ENCODE results near the gene KRTAP5-8.
"Not testable (repeated sequence)": the region's sequence is repeated elsewhere in the genome, so short reads cannot be mapped to it uniquely, and the experiment has no call there.

KRTAP5-8 gene, protein sequence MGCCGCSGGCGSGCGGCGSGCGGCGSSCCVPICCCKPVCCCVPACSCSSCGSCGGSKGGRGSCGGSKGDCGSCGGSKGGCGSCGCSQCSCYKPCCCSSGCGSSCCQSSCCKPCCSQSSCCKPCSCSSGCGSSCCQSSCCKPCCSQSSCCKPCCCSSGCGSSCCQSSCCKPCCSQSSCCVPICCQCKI

DNA sequence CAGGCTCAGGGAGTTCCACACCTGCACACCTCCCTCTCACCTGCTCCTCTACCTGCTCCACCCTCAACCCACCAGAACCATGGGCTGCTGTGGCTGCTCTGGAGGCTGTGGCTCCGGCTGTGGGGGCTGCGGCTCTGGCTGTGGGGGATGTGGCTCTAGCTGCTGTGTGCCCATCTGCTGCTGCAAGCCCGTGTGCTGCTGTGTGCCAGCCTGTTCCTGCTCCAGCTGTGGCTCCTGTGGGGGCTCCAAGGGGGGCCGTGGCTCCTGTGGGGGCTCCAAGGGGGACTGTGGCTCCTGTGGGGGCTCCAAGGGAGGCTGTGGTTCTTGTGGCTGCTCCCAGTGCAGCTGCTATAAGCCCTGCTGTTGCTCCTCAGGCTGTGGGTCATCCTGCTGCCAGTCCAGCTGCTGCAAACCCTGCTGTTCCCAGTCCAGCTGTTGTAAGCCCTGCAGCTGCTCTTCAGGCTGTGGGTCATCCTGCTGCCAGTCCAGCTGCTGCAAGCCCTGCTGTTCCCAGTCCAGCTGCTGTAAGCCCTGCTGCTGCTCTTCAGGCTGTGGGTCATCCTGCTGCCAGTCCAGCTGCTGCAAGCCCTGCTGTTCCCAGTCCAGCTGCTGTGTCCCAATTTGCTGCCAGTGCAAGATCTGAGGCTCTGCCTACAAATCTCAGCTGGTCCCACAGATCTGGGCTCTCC, at the start of gene KRTAP5-8:
TSS of gene KRTAP5-8 (plus strand) at position 49 of the 689 bp plus-strand sequence. CDS start at position 80, 31 bp downstream.
- DNase-seq, result not testable (repeated sequence)

GRCh38 chr11:71488681-71489270, 49.0 kb upstream of the KRTAP5-8 start:
- DNase-seq, result no peak

DNA sequence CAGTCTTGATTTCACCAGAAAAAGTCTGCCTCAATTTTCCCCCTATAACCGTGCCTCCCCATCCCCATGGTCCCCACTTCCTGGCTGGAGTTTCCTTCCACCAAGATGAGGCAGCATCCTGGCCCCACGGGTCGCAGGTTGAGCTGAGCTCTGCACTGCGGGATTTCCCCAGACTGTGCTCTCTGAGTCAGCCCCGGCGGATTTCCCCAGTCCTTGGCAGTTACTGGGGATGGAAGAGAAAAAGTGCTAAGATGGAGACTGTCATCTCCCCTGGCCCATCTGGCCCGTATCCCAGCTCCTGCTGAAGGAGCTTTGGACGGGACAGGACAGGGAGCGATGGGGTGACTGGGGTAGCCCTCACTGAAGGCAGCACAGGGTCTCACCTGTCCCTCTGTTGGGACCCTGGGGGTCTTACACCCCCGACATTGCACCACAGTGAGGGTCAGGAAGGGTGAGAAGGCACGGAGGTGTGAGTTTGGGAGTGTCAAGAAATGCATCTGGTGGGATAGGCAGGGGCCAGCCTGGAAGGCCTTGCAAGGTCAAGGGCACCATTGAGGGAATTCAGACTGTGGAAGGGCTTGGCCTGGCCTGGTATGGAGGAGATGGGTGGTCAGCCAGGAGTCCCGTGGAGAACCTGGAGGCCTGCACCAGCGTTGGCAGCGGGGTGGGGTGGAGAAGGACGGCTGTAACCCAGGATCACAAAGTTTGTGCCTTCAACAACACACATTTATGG, 48.3 kb upstream of the KRTAP5-8 start:
- DNase-seq, result no peak

- DNase-seq, result no peak
Measured at GRCh38 chr11:71490044-71490730, 47.6 kb upstream of the KRTAP5-8 start.

GRCh38 chr11:71490731-71491390, 47.0 kb upstream of the KRTAP5-8 start:
- no peak for DNase-seq

GRCh38 chr11:71491531-71491930, 46.3 kb upstream of the KRTAP5-8 start:
- DNase-seq, result no peak

DNA sequence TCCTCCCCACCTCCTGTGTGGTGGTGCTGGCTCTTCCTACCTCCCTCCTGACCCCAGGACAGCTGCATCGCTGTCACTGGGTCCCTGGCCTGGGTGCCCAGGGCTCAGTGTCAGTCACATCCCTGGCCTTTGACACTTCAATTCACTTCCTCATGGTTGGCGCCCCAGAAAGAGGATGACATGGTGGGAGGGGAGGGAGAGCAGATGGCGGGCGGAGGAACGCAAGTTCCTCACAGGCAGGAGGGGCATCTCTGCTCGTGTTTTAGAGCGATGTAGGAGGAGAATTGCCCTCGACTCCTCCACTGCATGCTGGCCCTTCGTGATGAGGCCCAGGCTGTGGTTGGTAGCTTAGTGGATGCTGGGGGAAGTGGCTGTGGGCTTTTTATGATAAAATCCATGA, 45.9 kb upstream of the KRTAP5-8 start:
- no peak for DNase-seq

DNA sequence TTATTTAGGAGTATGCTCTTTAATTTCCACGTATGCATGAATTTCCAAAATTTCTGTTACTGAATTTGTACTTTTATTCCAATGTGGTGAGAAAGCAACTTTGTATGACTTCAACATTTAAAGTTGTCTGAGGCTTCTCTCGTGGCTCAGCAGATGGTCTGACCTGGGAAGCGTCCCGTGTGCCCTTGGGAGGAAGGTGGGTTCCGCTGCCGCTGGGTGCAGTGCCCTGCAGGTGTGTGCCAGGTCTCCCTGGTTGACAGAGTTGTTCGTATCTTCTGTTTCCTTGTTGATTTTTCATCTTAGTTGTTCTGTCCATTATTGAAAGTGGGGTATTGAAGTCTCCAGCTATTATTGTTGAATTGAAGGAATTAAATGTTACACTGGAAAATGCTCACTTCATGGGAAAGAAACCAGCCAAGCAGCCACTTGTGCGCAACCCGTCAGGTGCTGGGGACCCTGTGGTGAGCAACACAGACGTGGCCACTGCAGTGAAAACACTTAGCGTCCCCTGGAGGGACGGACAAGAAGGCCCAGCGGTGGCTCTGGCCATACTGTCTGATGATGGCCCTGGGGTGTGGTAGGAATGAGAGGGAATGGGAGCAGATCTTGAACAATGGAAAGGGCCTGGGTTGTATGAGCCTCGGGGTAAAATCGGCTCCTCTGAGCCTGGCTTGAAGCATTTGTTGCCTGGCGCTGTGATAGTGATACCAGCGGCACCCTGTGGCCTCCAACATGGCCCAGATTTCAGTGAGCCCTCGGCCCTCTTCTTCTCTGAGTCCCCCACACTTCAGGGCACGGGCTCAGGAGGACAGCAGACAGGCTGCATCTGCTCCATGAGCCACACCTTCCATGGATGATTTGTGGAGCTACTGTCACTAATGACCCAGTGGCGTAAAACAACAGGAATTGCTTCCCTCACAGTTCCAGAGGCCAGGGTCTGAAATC, 42.3 kb upstream of the KRTAP5-8 start:
- no peak for DNase-seq

- DNase-seq, result no peak
Measured at GRCh38 chr11:71496421-71496820, 41.4 kb upstream of the KRTAP5-8 start.

DNA sequence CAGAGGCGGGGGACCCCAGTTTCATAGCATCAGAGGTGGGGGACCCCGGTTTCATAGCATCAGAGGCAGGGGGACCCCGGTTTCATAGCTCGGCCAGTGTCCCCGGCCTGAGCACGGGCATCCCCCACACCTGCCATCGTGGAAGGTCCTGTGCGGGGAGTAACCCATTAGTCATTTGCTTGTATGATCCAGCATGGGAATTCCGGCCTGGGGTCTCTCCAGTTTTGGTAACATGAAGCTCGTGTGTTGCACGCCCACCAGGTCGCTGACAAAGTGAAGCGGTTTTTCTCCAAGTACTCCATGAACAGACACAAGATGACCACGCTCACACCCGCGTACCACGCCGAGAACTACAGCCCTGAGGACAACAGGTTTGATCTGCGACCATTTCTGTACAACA, 39.7 kb upstream of the KRTAP5-8 start:
- DNase-seq, result no peak

GRCh38 chr11:71499125-71499524, 38.7 kb upstream of the KRTAP5-8 start:
- DNase-seq, result no peak

DNA sequence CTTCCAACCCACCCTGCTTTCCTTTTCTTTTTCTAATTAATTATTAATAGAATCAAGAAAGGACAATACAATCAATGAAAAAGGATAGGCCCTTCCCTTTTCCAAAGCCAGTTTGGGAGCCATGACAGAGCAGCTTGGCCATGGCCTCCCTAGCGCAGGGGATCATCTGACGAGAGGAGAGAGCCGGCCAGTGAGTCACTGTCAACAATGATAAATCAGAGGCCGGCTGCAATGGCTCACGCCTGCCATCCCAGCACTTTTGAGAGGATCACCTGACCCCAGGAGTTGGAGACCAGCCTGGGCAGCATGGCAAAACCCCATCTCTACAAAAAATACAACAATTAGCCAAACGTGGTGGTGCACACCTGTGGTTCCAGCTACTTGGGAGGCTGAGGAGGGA, 38.3 kb upstream of the KRTAP5-8 start:
- DNase-seq, result no peak

GRCh38 chr11:71500601-71501021, 37.2 kb upstream of the KRTAP5-8 start:
- peak; percentile 37 for DNase-seq

- no peak for DNase-seq
Measured at GRCh38 chr11:71501071-71501985, 36.5 kb upstream of the KRTAP5-8 start.

DNA sequence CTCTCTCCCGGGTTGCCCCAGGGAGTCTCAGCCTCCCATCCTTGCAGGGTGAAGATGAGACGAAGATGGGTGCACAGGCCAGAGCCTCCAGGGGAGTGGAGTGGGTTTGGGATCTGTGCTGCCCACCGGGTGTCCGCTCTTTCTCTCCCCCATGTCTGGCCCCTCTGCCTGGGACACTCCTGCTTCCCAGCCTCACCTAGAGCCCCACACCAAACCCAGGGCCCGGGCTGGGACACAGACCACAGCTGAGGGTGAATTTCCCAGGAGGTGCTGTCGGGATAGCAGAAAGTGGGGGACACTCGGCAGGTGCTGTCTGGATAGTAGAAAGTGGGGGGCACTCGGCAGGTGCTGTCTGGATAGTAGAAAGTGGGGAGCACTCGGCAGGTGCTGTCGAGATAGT, 35.8 kb upstream of the KRTAP5-8 start:
- DNase-seq, result no peak

- DNase-seq, result no peak
Measured at GRCh38 chr11:71502871-71503435, 34.9 kb upstream of the KRTAP5-8 start.

DNA sequence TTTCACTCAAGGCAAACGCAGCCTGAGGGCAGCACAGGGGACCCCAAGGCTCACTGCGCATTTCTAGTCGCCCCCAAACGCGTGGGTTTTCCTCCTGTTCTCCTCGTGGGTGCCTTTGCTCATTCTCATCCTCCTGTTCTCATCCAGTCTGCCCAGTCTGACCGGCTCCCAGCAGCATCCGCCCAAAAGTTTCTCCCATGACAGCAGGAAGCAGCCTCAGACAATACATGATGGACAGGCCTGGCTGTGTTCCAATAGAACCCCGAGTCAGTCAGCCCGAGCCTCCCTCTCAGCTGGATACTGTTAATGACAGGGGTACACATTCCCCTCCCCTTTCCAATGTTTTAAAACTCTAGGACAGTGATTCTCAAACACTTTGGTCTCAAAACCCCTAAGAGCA, 33.3 kb upstream of the KRTAP5-8 start:
- no peak for DNase-seq

DNA sequence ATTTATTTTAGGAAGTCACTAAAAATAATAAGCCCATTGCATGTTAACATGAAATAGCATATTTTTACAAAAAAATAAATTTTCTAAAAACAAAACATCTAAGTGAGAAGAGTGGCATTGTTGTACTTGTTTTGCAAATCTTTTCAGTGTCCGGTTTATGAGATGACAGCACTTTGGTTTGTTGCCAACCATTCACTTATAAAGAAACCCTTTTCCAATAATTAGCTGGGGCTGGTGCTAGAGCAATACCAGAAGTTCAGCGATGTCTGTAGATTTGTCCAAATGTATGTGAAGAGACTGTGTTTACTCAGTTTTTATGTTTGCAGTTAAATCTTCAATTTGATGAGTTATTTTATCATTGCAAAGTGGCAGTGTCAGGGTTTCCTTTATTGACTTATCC, 32.8 kb upstream of the KRTAP5-8 start:
- DNase-seq, result no peak

GRCh38 chr11:71505781-71506180, 32.0 kb upstream of the KRTAP5-8 start:
- DNase-seq, result no peak

GRCh38 chr11:71507102-71507501, 30.7 kb upstream of the KRTAP5-8 start:
- no peak for DNase-seq

Measured in midbrain (tissue), 1 donor.